ENCODE measurements around the gene F11. TPM values are rescaled to one million over a fixed set of nuclear protein-coding genes. Genes with fewer than 3 reads are reported as not detected.
"Not testable (repeated sequence)": the region's sequence is repeated elsewhere in the genome, so short reads cannot be mapped to it uniquely, and the experiment has no call there.

Gene F11
- total RNA-seq, 2 experiments from 2014 or later: not detected

GRCh38 chr4:186260117-186260503 lies 5.9 kb upstream of the F11 start:
- CTCF ChIA-PET: no interaction called here

GRCh38 chr4:186260504-186261448 lies 5.2 kb upstream of the F11 start:
- ATAC-seq (no peak), DNase-seq (no peak)
- H3K27me3 Mint-ChIP-seq (ENCODE audit: low read depth): peaks cover 2% of the 10 kb centered on the region
- CTCF ChIA-PET: no interaction called here
- POLR2A ChIA-PET: no interaction called here
- no peaks in the 10 kb centered on the region for H3K36me3 Mint-ChIP-seq (ENCODE audit: low read depth)
- no peaks in the 10 kb centered on the region for H3K9me3 Mint-ChIP-seq (ENCODE audit: insufficient read depth)
- no peak overlapping the region for H3K27ac Mint-ChIP-seq
- no peak overlapping the region for H3K4me3 Mint-ChIP-seq
- no peaks in the 10 kb centered on the region for H3K4me1 Mint-ChIP-seq (ENCODE audit: low read depth)

More at GRCh38 chr4:186260117-186260503, 5.9 kb upstream of the F11 start:
- no peak for ATAC-seq
- Mint-ChIP-seq H3K4me1 (ENCODE audit: low read depth) (no peaks in the 10 kb centered on the region), H3K36me3 (ENCODE audit: low read depth) (no peaks in the 10 kb centered on the region), H3K27me3 (ENCODE audit: low read depth) (peaks cover 2% of the 10 kb centered on the region), H3K9me3 (ENCODE audit: insufficient read depth) (no peaks in the 10 kb centered on the region), H3K27ac (no peak overlapping the region), H3K4me3 (no peak overlapping the region)
- POLR2A ChIA-PET: no interaction called here
- DNase-seq: no peak

GRCh38 chr4:186264660-186265059 lies 1.3 kb upstream of the F11 start:
- Mint-ChIP-seq H3K36me3 (ENCODE audit: low read depth) (no peaks in the 10 kb centered on the region), H3K9me3 (ENCODE audit: insufficient read depth) (no peaks in the 10 kb centered on the region), H3K27ac (no peak overlapping the region), H3K27me3 (ENCODE audit: low read depth) (peaks cover 9% of the 10 kb centered on the region), H3K4me1 (ENCODE audit: low read depth) (no peaks in the 10 kb centered on the region), H3K4me3 (no peak overlapping the region)
- ChIA-PET POLR2A (no interaction called here), CTCF (no interaction called here)
- ATAC-seq: no peak
- DNase-seq: no peak

- H3K9me3 Mint-ChIP-seq (ENCODE audit: insufficient read depth); H3K4me3 Mint-ChIP-seq; POLR2A ChIA-PET; ATAC-seq; DNase-seq; H3K36me3 Mint-ChIP-seq (ENCODE audit: low read depth); H3K4me1 Mint-ChIP-seq (ENCODE audit: low read depth); CTCF ChIA-PET; H3K27ac Mint-ChIP-seq; H3K27me3 Mint-ChIP-seq (ENCODE audit: low read depth): not testable (repeated sequence)
Measured at GRCh38 chr4:186265250-186265649, 739 bp upstream of the F11 start.

GRCh38 chr4:186266729-186267456 lies 904 bp downstream of the F11 start:
- Mint-ChIP-seq H3K4me3 (no peak overlapping the region), H3K9me3 (ENCODE audit: insufficient read depth) (no peaks in the 10 kb centered on the region), H3K27ac (no peak overlapping the region), H3K4me1 (ENCODE audit: low read depth) (no peaks in the 10 kb centered on the region), H3K36me3 (ENCODE audit: low read depth) (no peaks in the 10 kb centered on the region), H3K27me3 (ENCODE audit: low read depth) (peaks cover 12% of the 10 kb centered on the region)
- POLR2A ChIA-PET: no interaction called here
- ATAC-seq (no peak), DNase-seq (no peak)
- CTCF ChIA-PET: no interaction called here

GRCh38 chr4:186271081-186271678 lies 5.2 kb downstream of the F11 start:
- ATAC-seq: no peak
- H3K27me3 Mint-ChIP-seq (ENCODE audit: low read depth): peaks cover 10% of the 10 kb centered on the region
- H3K27ac Mint-ChIP-seq: no peak overlapping the region
- no peak overlapping the region for H3K4me3 Mint-ChIP-seq
- POLR2A ChIA-PET: no interaction called here
- DNase-seq: no peak
- no peaks in the 10 kb centered on the region for H3K36me3 Mint-ChIP-seq (ENCODE audit: low read depth)
- no peaks in the 10 kb centered on the region for H3K4me1 Mint-ChIP-seq (ENCODE audit: low read depth)
- H3K9me3 Mint-ChIP-seq (ENCODE audit: insufficient read depth): no peaks in the 10 kb centered on the region
- CTCF ChIA-PET: no interaction called here

GRCh38 chr4:186272699-186273391 lies 6.9 kb downstream of the F11 start:
- DNase-seq (no peak), ATAC-seq (no peak)
- Mint-ChIP-seq H3K36me3 (ENCODE audit: low read depth) (no peaks in the 10 kb centered on the region), H3K4me1 (ENCODE audit: low read depth) (no peaks in the 10 kb centered on the region), H3K9me3 (ENCODE audit: insufficient read depth) (no peaks in the 10 kb centered on the region), H3K27me3 (ENCODE audit: low read depth) (peaks cover 4% of the 10 kb centered on the region), H3K4me3 (no peak overlapping the region), H3K27ac (no peak overlapping the region)
- CTCF ChIA-PET: no interaction called here
- POLR2A ChIA-PET: no interaction called here

GRCh38 chr4:186273392-186273789 lies 7.4 kb downstream of the F11 start:
- H3K9me3 Mint-ChIP-seq (ENCODE audit: insufficient read depth); POLR2A ChIA-PET; H3K27me3 Mint-ChIP-seq (ENCODE audit: low read depth); DNase-seq; H3K36me3 Mint-ChIP-seq (ENCODE audit: low read depth); H3K27ac Mint-ChIP-seq; H3K4me1 Mint-ChIP-seq (ENCODE audit: low read depth); ATAC-seq; H3K4me3 Mint-ChIP-seq; CTCF ChIA-PET: not testable (repeated sequence)

GRCh38 chr4:186283311-186283710 lies 17.3 kb downstream of the F11 start:
- POLR2A ChIA-PET: no interaction called here
- Mint-ChIP-seq H3K27ac (no peak overlapping the region), H3K4me1 (ENCODE audit: low read depth) (no peaks in the 10 kb centered on the region), H3K4me3 (no peak overlapping the region), H3K27me3 (ENCODE audit: low read depth) (no peaks in the 10 kb centered on the region), H3K36me3 (ENCODE audit: low read depth) (no peaks in the 10 kb centered on the region), H3K9me3 (ENCODE audit: insufficient read depth) (no peaks in the 10 kb centered on the region)
- ATAC-seq: no peak
- no peak for DNase-seq
- CTCF ChIA-PET: no interaction called here

- Mint-ChIP-seq H3K4me1 (ENCODE audit: low read depth) (no peaks in the 10 kb centered on the region), H3K4me3 (no peak overlapping the region), H3K27ac (no peak overlapping the region), H3K36me3 (ENCODE audit: low read depth) (no peaks in the 10 kb centered on the region), H3K9me3 (ENCODE audit: insufficient read depth) (no peaks in the 10 kb centered on the region), H3K27me3 (ENCODE audit: low read depth) (no peaks in the 10 kb centered on the region)
- POLR2A ChIA-PET: no interaction called here
- CTCF ChIA-PET: no interaction called here
- ATAC-seq (no peak), DNase-seq (no peak)
Measured at GRCh38 chr4:186285147-186285546, 19.2 kb downstream of the F11 start.

- Mint-ChIP-seq H3K9me3 (ENCODE audit: insufficient read depth) (no peaks in the 10 kb centered on the region), H3K4me1 (ENCODE audit: low read depth) (no peaks in the 10 kb centered on the region), H3K36me3 (ENCODE audit: low read depth) (no peaks in the 10 kb centered on the region), H3K4me3 (no peak overlapping the region), H3K27me3 (ENCODE audit: low read depth) (no peaks in the 10 kb centered on the region), H3K27ac (no peak overlapping the region)
- DNase-seq (no peak), ATAC-seq (no peak)
- ChIA-PET CTCF (no interaction called here), POLR2A (no interaction called here)
Measured at GRCh38 chr4:186286581-186286980, 20.6 kb downstream of the F11 start.
